Left ventricle myocardium superior (tissue), 1 donor: ENCODE results near the gene MLKL. TPM values are rescaled to one million over a fixed set of nuclear protein-coding genes. Genes with fewer than 3 reads are reported as not detected.
"Not testable (repeated sequence)": the region's sequence is repeated elsewhere in the genome, so short reads cannot be mapped to it uniquely, and the experiment has no call there.

Source experiments
- ATAC-seq: fragments of 200-7000 bp; cut with Tn5 transposase; one replicate; pipeline ENCODE4 v1.9.1; 2020; ENCODE audit warnings: mild to moderate bottlenecking, moderate library complexity
- DNase-seq: peaks from one replicate; pipeline ENCODE4 v3.0.0-alpha.2; 2020
- intact Hi-C: fragments of 100-400 bp; cut with micrococcal nuclease; formaldehyde crosslinking; loops from one replicate; pipeline ENCODE4 v1.11.0; 2022
- total RNA-seq: library from RNA; stranded (reverse); fragmentation: NEBNext Ultra II Directional; extraction: Animal tissue kit (Norgen Biotek cat#: 25700); gene quantifications from one replicate; pipeline ENCODE4 v1.2.1, GENCODE V29; 2021
- donor health status: DM: no; HTN: yes; CAD: no; lungs with severe emphysema.

The MLKL gene
- total RNA-seq, 1 donor from 2014 or later = 4.7 TPM

DNA sequence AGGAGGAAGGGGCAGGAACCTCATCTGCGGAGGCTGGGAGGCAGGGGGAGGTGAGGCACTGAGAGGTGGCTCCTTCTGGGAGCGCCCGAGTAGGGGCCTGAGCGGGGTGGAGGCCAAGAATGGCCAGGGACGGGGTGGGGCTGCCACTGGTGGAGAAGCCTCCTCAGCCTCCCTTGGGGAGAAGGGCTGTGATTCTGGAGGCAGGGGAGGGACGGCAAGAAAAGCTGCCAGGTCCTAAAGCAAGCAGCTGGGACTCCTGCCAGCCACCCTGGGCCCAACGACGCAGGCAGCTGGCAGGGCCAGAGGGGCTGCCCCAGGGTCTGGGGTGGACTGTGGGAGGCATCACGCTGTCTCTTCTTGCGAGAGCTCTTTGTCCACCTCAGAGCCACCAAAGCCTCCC lies 12.7 kb upstream of the MLKL start:
- ATAC-seq = no peak
- intact Hi-C loops = no loop called here

DNA sequence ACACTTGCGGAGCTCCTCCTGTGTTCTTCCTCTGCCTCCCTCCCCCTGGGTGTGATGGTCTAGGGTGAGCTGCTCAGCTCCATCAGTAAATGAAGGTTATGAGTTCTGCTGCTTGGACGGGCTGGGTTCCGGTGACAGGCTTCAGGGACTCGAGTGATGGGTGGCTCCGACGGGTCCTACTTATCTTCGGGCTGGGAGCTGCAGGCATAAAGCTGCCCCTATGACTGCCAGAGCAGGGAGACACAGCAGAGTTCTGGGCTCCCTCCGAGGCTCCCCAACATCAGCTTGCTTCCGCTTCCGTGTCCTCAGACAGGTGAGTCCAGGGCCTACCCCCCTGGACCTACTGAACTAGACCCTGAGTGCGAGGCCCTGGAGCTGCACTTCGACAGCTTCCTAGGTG lies 11.3 kb upstream of the MLKL start:
- DNase-seq = no peak

More for the DNA sequence above, 12.7 kb upstream of the MLKL start:
- DNase-seq = no peak

DNA sequence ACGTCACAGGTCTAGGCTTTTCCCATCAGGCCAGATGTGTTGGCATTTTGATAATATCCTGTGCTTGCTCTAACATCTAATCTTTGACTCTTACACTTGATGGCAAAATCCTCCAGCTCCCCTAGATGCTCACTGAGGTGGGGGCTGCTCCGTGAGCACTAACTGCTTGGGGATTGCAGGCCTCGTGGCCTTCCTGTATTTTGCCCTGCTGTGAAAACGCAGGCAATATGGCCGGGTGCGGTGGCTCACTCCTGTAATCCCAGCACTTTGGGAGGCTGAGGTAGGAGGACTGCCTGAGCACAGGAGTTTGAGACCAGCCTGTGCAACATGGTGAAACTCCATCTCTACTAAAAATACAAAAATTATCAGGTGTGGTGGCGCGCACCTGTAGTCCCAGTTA lies 9.7 kb upstream of the MLKL start:
- ATAC-seq = no peak
- DNase-seq = no peak
- intact Hi-C loops = no loop called here

More for the DNA sequence above, 11.3 kb upstream of the MLKL start:
- intact Hi-C loops = no loop called here
- ATAC-seq = no peak

DNA sequence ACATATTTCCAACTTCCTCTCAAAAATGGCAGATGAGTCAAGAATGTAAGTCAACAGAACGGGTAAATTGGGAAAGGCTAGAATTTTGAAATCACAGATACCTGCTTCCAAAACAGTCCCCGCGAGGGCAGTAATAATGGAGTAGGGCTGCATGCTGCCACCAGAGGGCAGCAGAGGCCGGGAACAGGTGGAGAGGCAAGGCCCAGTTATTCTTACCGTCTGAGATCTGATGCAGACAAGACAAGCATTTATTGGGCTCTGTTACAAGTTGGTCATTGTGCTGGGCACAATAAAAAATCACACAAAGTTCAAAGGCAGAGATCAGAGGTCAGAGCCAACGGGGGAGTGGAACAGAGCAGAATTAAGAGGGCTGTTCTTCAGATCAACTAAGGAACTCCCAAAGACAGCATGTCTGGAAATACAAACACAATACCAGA lies 8.8 kb upstream of the MLKL start:
- peak; percentile 92 for ATAC-seq
- peak; percentile 86 for DNase-seq
- intact Hi-C loops = loop anchor here (10.0 kb wide), 1 partner anchor 155 kb away; no protein-coding TSS in a partner anchor

DNA sequence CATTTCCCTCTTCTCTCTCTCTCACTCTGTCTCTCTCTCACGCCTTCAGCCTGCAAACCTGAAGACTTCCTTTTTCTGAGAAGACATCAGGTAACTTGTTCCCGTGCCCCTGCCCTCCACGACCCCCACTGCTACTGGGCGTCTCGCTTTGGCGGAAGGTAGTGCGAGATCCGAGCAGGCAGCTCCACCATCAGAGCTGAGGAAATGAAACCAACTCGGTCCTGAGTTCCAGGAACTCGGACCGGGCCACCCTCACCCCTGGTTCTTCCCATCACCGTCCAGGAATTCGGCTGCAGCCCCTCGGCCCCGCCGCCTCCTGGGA lies 585 bp downstream of the MLKL start:
- intact Hi-C loops = loop anchor here (10.0 kb wide), 1 partner anchor 165 kb away; no protein-coding TSS in a partner anchor
- DNase-seq = no peak
- ATAC-seq = peak; percentile 60

DNA sequence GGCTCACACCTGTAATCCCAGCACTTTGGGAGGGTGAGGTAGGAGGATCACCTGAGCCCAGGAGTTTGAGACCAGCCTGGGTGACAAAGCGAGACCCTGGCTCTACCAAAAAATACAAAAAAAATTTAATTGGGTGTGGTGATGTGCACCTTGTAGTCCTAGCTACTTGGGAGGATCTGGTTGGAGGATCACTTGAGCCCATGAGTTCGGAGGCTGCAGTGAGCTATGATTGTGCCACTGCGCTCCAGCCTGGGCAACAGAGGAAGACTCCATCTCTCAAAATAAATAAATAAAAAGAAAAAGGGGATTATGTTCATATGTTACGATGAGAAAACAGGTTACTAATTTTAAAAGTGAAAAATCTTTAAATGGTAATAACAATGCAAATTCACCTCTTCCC lies 996 bp downstream of the MLKL start:
- intact Hi-C loops = loop anchor here (10.0 kb wide), 1 partner anchor 165 kb away; no protein-coding TSS in a partner anchor
- ATAC-seq (no peak), DNase-seq (no peak)

DNA sequence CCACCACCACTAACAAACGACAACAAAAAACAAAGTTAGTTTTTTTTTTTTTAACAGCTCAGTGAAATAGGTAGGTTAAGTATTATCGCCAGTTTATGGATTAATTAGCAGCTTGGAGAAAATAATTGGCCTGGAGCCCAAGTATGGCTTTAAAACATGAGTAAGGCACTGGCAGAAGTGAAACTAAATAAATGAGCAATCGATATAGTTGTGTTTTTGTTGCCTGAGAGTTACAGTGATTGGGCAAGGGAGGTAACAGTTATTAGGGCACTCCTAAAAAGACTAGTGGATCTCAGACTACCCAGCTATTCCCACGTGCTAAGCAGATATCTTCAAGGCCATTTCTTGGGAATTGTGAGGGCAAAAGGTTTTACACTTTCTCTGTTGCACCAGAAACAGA lies 2.4 kb downstream of the MLKL start:
- ATAC-seq (no peak), DNase-seq (no peak)
- intact Hi-C loops = no loop called here

DNA sequence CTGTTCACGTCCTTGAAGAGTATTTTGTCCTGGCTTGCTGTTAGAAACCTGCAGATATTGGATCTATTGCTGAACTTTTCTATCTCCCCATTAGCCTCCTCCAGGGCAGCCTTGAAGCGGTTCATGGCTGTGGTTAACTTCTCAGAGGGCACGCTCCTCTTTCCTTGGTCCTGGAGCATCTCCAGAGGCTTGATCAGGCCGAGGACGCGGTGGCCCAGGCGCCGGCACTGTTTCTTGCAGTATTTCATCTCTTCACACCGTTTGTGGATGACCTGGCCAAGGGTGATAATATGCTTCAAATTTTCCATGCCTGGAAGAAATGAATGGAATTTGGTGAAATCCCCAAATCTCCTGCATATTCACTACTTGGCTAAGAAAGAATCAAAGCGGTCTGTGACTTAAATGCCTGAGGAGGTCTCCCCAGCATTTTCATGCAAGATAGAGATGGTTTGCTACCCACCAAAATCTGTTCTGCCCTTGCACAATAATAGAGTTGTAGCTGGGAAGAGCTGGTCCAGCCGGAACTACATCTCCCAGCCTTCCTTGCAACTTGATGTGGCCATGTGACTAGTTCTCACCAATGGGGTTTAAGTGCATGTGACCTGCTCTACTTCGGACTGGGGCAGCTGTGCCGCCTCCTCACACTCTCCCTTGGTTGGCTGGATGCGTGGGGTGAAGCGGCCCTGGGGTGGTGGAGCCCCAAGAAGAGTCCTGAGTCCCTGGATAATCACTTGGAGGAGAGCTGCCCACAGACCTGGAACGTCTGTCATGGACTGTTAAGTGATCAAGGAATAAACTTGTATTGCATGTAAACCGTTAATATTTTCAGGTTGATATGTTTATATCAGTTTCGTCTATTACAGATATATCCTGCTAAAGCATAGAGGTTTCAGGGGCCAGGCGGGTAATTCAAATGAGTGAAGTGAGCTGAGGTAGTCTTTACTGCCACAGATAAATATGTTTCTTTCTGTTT lies 4.9 kb downstream of the MLKL start:
- peak; percentile 77 for DNase-seq
- peak; percentile 95 for ATAC-seq
- intact Hi-C loops = no loop called here

DNA sequence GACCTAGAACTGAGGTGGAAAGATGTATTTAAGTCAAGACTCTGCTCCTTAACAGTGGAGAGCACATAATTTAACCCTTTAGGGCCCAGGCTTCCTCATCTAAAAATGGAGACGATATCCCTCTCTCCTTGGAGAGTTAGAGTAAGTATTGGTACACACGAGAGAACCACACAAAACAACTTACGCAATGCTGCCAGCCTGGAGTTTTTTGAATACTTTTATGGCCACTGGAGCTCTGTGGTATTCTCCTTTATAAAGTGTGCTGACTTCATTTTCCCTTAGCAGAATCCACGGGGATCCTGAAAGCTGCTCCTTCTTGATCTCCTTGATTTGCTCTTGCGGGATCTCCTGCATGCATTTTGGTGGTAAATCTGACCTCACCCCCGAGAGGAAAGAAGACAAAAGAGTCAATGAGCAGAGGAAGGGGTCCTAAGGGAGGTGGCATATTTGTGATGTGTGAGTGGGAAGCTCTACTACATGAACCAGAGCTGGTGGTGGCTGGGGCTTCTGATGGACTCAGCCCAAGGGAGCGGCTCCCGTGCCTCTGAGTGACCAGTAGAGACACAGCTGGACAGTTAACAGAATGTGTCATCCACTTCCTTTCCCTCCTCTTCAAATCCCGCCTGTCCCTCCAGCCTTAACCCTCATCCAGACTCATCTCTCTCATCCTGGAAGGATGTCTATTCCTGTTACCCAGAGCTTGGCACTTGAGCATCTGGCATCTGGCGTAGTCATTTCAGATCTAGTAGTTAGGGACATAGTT lies 9.4 kb downstream of the MLKL start:
- intact Hi-C loops = no loop called here
- ATAC-seq = no peak
- DNase-seq = no peak

DNA sequence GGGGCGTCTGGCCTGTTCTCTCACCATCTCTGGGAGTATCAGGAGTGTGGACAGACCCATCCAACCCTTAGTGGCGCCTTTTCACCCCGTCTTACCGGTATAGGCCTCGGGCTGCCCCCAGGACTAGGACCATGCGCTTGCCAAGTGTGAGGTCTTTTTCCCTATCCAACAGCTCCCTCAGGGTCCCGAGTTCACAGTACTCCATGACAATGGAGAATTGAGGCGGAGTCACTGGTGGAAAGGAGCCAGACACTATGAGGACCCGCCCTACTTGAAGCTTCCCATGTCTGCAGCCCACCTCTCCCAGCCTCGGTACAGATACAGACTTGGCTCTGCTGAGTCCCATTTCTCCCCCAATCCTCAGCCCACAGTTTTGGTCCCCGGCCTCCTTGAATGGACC lies 18.1 kb downstream of the MLKL start:
- ATAC-seq (no peak), DNase-seq (no peak)
- intact Hi-C loops = no loop called here

DNA sequence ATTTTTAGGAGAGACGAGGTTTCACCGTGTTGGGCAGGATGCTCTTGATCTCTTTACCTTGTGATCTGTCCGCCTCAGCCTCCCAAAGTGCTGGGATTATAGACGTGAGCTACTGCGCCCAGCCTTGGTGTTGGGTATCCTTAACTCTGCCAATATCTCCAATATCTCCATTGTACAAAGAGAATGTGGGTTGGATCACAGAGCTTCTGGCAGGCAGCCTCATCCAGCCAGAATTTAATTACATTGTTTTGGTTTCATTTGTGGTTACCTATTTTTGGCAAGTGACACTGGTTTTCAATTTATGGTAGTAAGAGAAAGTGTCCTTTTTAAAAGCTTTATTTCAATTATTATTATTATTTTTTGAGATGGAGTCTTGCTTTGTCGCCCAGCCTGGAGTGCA lies 20.0 kb downstream of the MLKL start:
- intact Hi-C loops = no loop called here
- DNase-seq (no peak), ATAC-seq (no peak)

DNA sequence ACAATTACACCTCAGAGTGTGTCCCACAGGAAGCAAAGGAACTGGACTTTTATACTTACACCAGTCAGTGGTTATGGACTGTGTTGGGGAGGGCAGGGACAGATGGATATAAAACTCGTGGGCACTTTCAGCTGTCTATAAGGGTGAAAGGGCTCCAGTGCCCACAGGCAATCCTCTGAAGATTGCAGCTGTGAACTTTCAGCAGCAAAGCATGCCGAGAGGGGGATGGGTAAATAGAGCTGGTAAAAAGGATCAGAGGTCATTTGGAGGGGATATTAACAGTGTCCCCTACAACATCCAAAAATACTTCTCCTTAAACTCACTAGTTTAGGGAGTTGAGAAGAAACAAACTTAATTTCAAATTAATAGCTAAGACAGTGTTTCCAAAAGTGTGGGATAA lies 20.7 kb downstream of the MLKL start:
- intact Hi-C loops = no loop called here
- no peak for DNase-seq
- no peak for ATAC-seq

DNA sequence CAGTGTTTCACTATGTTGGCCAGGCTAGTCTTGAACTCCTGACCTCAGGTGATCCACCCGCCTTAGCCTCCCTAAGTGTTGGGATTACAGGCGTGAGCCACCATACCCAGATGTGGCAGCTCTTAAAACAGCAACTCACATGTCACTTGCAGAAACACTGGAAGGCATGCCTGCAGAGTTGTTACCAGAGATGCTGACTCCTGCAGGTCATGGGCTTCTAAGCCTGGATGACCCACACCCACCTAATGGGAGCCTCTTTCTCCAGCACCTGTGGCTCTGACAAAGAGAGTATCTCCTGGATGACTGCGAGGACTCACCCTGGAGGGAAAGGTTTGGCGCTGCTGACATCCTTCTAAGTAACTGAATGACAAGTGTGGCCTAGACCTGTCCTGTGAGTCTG lies 22.8 kb downstream of the MLKL start:
- intact Hi-C loops = no loop called here
- no peak for ATAC-seq

DNA sequence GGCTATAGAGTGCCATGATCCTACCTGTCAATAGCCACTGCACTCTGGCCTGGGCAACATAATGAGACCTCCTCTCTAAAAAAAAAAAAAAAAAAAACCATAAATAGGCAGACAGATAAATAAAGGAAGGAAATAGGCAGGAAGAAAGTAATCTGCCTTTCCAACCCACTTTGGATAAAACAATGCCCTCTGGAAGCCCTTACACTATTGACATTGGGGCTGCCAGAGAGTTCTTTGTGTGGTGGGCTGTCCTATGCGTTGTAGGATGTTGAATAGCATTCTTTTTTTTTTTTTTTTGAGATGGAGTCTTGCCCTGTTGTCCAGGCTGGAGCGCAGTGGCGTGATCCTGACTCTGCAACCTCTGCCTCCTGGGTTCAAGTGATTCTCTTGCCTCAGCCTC lies 26.8 kb downstream of the MLKL start:
- DNase-seq (no peak), ATAC-seq (no peak)
- intact Hi-C loops = no loop called here

More for the DNA sequence above, 22.8 kb downstream of the MLKL start:
- DNase-seq = no peak

DNA sequence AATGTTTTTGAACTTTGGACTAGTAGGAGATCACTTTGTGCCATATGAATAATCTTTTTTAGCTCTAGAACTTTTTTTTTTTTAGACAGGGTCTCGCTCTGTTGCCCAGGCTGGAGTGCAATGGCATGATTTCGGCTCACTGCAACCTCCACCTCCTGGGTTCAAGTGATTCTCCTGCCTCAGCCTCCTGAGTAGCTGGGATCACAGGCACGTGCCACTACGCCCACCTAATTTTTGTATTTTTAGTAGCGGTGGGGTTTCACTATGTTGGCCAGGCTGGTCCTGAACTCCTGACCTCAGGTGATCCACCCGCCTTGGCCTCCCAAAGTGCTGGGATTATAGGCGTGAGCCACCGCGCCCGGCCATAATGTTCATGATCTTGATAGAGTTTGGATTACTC lies 31.8 kb downstream of the MLKL start:
- DNase-seq, ATAC-seq, intact Hi-C loops: not testable (repeated sequence)

DNA sequence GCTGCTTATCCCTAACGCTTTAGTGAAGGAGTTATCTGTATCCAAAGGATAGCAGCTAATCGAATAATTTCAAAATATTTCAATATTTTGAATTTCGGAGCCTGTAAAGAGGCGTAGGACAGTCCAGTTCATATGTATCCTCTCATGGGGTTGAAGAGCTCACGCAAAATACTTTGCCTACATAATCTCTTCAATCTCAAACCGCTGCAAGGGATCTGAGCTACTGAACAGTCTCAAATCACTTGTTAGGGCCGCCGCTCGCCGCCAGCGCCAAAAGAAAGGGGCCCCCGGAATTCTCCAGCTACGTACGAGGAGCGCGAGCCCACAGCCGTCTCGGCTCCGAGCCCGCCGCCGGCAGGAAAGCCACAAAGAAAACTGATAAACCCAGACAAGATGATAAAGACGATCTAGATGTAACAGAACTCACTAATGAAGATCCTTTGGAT lies 33.4 kb downstream of the MLKL start:
- DNase-seq (peak; percentile 54), ATAC-seq (peak; percentile 30)
- intact Hi-C loops = no loop called here

DNA sequence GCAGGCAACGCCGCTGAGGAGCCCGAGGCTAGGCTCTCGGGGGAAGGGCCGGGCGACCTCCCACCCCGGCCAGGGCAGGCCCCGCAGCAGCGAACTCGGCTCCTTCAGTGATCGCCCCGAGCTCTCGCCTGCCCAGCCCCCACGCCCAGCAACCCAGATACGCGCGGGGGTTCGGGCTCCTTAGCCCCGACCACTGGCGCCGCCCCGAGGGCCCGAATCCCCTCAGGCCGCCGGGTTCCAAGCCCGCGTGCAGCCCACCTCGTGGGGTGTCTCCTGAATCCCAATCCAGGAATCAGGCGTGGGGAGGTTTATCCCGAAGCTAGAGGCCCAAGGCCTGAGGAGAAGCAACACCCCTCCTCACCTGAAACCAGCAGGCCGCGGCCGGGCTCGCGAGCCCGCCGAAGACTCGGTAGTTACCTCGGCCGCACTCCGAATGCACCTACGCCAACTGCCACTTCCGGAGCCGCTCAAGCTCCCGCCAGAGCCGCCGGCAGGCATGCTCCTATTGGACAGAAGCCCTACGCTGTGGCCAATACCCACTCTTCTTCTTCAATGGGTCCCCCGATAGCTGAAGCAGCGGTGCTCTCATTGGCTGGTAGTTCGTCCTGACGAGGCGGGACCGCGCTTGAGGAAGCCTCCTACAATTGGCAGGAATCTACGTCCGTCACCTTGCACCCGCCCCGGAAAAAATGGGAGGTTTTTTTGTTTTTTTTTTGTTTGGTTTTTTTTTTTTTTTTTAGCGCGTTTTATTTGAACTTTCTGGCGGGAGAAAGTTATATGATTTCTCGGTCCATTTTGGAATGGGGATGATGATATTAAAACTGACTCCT lies 34.0 kb downstream of the MLKL start, which contains the start of gene RFWD3:
TSS of gene RFWD3 (minus strand) at position 453 of the 830 bp plus-strand sequence. CDS start 5,428 bp downstream, outside the sequence.
- intact Hi-C loops = no loop called here
- DNase-seq (peak; percentile 95), ATAC-seq (peak; percentile 100)

DNA sequence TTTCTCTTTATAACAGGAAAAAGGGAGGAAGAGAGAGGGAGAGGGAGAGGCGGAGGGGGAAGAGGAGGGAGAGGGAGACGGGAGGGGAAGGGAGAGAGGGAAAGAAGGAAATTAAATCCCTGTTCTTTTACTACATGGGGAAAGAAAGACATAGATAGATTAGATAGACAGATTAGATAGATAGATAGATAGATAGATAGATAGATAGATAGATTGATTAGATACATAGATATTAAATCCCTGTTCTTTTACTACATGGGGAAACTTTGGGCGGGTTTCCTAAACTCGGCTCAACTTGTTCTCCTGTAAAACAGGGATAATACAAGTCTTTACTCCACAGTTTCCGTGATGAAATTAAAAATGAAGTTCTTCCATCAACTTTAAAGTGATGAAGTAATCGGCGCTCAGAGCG lies 34.6 kb downstream of the MLKL start:
- intact Hi-C loops = no loop called here
- DNase-seq (no peak), ATAC-seq (no peak)

DNA sequence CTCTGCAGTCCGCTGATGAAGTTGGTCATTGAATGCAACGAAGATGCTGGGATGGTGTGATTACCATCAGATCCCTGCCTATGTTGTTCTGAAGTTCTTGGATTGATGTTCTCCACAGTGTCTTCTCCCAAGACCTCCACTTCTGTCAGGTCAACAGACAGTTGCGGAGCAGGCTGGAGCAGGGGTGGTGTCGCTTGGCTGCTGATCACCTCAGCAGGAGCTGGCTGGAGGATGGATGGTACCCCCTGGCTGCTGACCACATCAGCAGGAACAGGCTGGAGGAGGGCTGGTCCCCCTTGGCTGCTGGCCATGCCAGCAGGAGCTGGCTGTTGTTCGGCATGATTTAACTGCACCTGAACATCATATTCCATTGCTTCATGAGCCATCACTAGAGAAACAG lies 39.6 kb downstream of the MLKL start:
- intact Hi-C loops = no loop called here
- ATAC-seq = no peak
- no peak for DNase-seq
